PC-3 (cell line): ENCODE data around the gene CRB1. TPM values are rescaled to one million over a fixed set of nuclear protein-coding genes. Genes with fewer than 3 reads are reported as not detected.

Source experiments
- ATAC-seq: fragments of 200-7000 bp; cut with Tn5 transposase; 2 replicates; pipeline ENCODE4 v1.9.1; 2020; ENCODE audit warnings: mild to moderate bottlenecking, moderate library complexity
- BruUV-seq: library from RNA; stranded (reverse); fragments of 400-500 nt; replicated peaks from 2 replicates; lab custom pipeline; 2021; lab: Mats Ljungman, UMichigan
- CTCF ChIA-PET: fragments of 300-600 bp; sonication (Branson Sonifier 250); formaldehyde crosslinking; loops from one replicate; lab custom pipeline; 2022; ENCODE audit warnings: antibody characterized with exemption; lab: Charles Lee
- POLR2A ChIA-PET: fragments of 300-600 bp; sonication (Branson Sonifier 250); formaldehyde crosslinking; loops from one replicate; lab custom pipeline; 2022; ENCODE audit warnings: antibody characterized with exemption; ENCODE audit not compliant: unreplicated experiment; lab: Charles Lee
- DNase-seq: peaks from one replicate; pipeline ENCODE4 v3.0.0-alpha.2; 2015
- H2AFZ ChIP-seq: fragments of 300-600 bp; sonication (generic); 2 replicates; pipeline ENCODE4 v1.6.0; 2016; ENCODE audit warnings: antibody characterized with exemption, low read length
- H3F3A ChIP-seq: fragments of 300-600 bp; sonication (generic); one replicate; pipeline ENCODE4 v1.6.0; 2017; ENCODE audit warnings: antibody characterized with exemption, low read length, control low read depth, mild to moderate bottlenecking; ENCODE audit not compliant: unreplicated experiment
- H3K27ac ChIP-seq: fragments of 300-600 bp; sonication (generic); 2 replicates; pipeline ENCODE4 v1.5.1; 2016; ENCODE audit warnings: mild to moderate bottlenecking, low read length
- H3K27me3 ChIP-seq: fragments of 300-600 bp; sonication (generic); 2 replicates; pipeline ENCODE4 v1.6.1; 2016; ENCODE audit warnings: low read length, mixed read lengths
- H3K36me3 ChIP-seq: fragments of 300-600 bp; sonication (generic); 2 replicates; pipeline ENCODE4 v1.6.1; 2016; ENCODE audit warnings: low read depth, mixed run types, low read length, mixed read lengths
- H3K4me1 ChIP-seq: fragments of 300-600 bp; sonication (generic); 2 replicates; pipeline ENCODE4 v1.5.1; 2016; ENCODE audit warnings: low read length; ENCODE audit not compliant: insufficient read depth
- H3K4me2 ChIP-seq: fragments of 300-600 bp; sonication (generic); 2 replicates; pipeline ENCODE4 v1.6.0; 2016; ENCODE audit warnings: low read length
- H3K4me3 ChIP-seq: fragments of 300-600 bp; sonication (generic); 2 replicates; pipeline ENCODE4 v1.5.1; 2016; ENCODE audit warnings: mild to moderate bottlenecking, low read length, mixed read lengths
- H3K79me2 ChIP-seq: fragments of 300-600 bp; sonication (generic); 2 replicates; pipeline ENCODE4 v1.6.1; 2017; ENCODE audit warnings: low read length, mixed read lengths
- H3K9ac ChIP-seq: fragments of 300-600 bp; sonication (generic); 2 replicates; pipeline ENCODE4 v1.6.0; 2016; ENCODE audit warnings: mild to moderate bottlenecking, low read length
- H3K9me2 ChIP-seq: fragments of 300-600 bp; sonication (generic); replicated peaks from 2 replicates; pipeline ENCODE4 v1.6.1; 2016; ENCODE audit warnings: mixed run types, low read length, mixed read lengths
- H3K9me3 ChIP-seq: fragments of 300-600 bp; sonication (generic); 2 replicates; pipeline ENCODE4 v1.6.1; 2016; ENCODE audit warnings: low read length, mixed read lengths
- H4K20me1 ChIP-seq: fragments of 300-600 bp; sonication (generic); 2 replicates; pipeline ENCODE4 v1.6.1; 2016; ENCODE audit warnings: low read length, mixed read lengths
- EZH2phosphoT487 ChIP-seq: fragments of 300-600 bp; sonication (generic); IDR thresholded peaks from 2 replicates; pipeline ENCODE4 v1.6.1; 2018; ENCODE audit warnings: mild to moderate bottlenecking, antibody characterized with exemption, low read length, borderline replicate concordance
- intact Hi-C: fragments of 100-400 bp; cut with micrococcal nuclease; formaldehyde crosslinking; loops from 2 replicates; pipeline ENCODE4 v1.9.0; 2023
- total RNA-seq: library from RNA; depleted of rRNA; stranded (reverse); fragments of >200 nt; gene quantifications from 2 replicates; pipeline ENCODE4 v1.2.3, GENCODE V29; 2014; rRNA removed
- TF ChIP-seq, protein P1 (sequence below): fragments of 300-600 bp; sonication (generic); conservative IDR thresholded peaks from 2 replicates; pipeline ENCODE4 v1.5.1; 2017; ENCODE audit warnings: antibody characterized with exemption, low read depth, mild to moderate bottlenecking, low read length

CRB1 gene
- total RNA-seq, 1 experiment from 2014 or later = 0.07 TPM

- no peaks in the 10 kb centered on the region for H3K4me1 ChIP-seq
- no peaks in the 10 kb centered on the region for H3K27me3 ChIP-seq
- CTCF ChIA-PET = interaction anchor here (0.7 kb wide), 1 partner anchor 89 kb away, joined by 5 read pairs; no protein-coding TSS in a partner anchor
- TF ChIP-seq EZH2phosphoT487 = no peak
- TF ChIP-seq, protein P1, sequence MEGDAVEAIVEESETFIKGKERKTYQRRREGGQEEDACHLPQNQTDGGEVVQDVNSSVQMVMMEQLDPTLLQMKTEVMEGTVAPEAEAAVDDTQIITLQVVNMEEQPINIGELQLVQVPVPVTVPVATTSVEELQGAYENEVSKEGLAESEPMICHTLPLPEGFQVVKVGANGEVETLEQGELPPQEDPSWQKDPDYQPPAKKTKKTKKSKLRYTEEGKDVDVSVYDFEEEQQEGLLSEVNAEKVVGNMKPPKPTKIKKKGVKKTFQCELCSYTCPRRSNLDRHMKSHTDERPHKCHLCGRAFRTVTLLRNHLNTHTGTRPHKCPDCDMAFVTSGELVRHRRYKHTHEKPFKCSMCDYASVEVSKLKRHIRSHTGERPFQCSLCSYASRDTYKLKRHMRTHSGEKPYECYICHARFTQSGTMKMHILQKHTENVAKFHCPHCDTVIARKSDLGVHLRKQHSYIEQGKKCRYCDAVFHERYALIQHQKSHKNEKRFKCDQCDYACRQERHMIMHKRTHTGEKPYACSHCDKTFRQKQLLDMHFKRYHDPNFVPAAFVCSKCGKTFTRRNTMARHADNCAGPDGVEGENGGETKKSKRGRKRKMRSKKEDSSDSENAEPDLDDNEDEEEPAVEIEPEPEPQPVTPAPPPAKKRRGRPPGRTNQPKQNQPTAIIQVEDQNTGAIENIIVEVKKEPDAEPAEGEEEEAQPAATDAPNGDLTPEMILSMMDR = peak; percentile 48
- ATAC-seq = no peak
- H3F3A ChIP-seq = no peaks in the 10 kb centered on the region
- no peaks in the 10 kb centered on the region for H3K9me3 ChIP-seq
- no peaks in the 10 kb centered on the region for H3K36me3 ChIP-seq
- peak; percentile 43 for DNase-seq
- intact Hi-C loops = loop anchor here (5.0 to 10.0 kb wide), 2 partner anchors 90 to 938 kb away; no protein-coding TSS in a partner anchor
- no peak overlapping the region for H3K4me3 ChIP-seq
- H3K9ac ChIP-seq = no peak overlapping the region
- H3K79me2 ChIP-seq = no peaks in the 10 kb centered on the region
- H3K9me2 ChIP-seq = no peaks in the 10 kb centered on the region
- no peaks in the 10 kb centered on the region for H4K20me1 ChIP-seq
- no peak overlapping the region for H2AFZ ChIP-seq
- BruUV-seq = no TSS peak
- H3K4me2 ChIP-seq = no peak overlapping the region
- no peak overlapping the region for H3K27ac ChIP-seq
- POLR2A ChIA-PET = no interaction called here
Observed at GRCh38 chr1:197526736-197527371, 258.8 kb downstream of the CRB1 start.

Other genes starting within 250 kb of the CRB1 start
- gene F13B, start 201.0 kb upstream of the CRB1 start, total RNA-seq = not detected in 2 replicates
- gene ASPM, start 121.6 kb upstream of the CRB1 start, total RNA-seq = 28.6 and 35.0 TPM in 2 replicates
- gene ZBTB41, start 67.0 kb upstream of the CRB1 start, total RNA-seq = 4.3 and 5.3 TPM in 2 replicates